HL-60 (cell line): ENCODE measurements around the gene CTNS.

Experiments used
- DNase-seq, 2 experiments: peaks; one replicate each; pipeline ENCODE4 v3.0.0-alpha.2; 2010 to 2020; ENCODE audit warnings: low read depth in 1 of 2, low spot score in 1 of 2
- H3K27ac ChIP-seq: fragments of 250-450 bp; sonication (Bioruptor Pico); replicated peaks from 2 replicates; pipeline ENCODE4 v1.5.1; 2020; ENCODE audit warnings: mild to moderate bottlenecking, moderate library complexity
- H3K27me3 ChIP-seq: fragments of 250-450 bp; sonication (Bioruptor Pico); 2 replicates; pipeline ENCODE4 v1.5.1; 2021; ENCODE audit warnings: mild to moderate bottlenecking, moderate library complexity; ENCODE audit not compliant: insufficient read depth, poor library complexity, severe bottlenecking
- H3K4me3 ChIP-seq: replicated peaks from 2 replicates; pipeline ENCODE4 v1.5.1; 2011; ENCODE audit warnings: mild to moderate bottlenecking, control low read depth, low read length; ENCODE audit not compliant: insufficient read depth
- GABPA ChIP-seq: IDR thresholded peaks from 2 replicates; pipeline ENCODE4 v1.6.1; 2012; ENCODE audit warnings: low read depth
- POLR2AphosphoS5 ChIP-seq: IDR thresholded peaks from 2 replicates; pipeline ENCODE4 v1.6.1; 2012; ENCODE audit warnings: low read depth
- SPI1 ChIP-seq: IDR thresholded peaks from 2 replicates; pipeline ENCODE4 v1.6.1; 2012; ENCODE audit warnings: low read depth, mild to moderate bottlenecking, borderline replicate concordance
- TF ChIP-seq, protein P1 (sequence below): IDR thresholded peaks from one replicate; pipeline ENCODE4 v1.5.1; 2011; ENCODE audit warnings: low read length, control low read depth, inconsistent platforms; ENCODE audit not compliant: insufficient read depth
- TF ChIP-seq, protein P2 (sequence below): IDR thresholded peaks from 2 replicates; pipeline ENCODE4 v1.6.1; 2012; ENCODE audit warnings: low read depth; ENCODE audit not compliant: insufficient replicate concordance

The CTNS gene

DNA sequence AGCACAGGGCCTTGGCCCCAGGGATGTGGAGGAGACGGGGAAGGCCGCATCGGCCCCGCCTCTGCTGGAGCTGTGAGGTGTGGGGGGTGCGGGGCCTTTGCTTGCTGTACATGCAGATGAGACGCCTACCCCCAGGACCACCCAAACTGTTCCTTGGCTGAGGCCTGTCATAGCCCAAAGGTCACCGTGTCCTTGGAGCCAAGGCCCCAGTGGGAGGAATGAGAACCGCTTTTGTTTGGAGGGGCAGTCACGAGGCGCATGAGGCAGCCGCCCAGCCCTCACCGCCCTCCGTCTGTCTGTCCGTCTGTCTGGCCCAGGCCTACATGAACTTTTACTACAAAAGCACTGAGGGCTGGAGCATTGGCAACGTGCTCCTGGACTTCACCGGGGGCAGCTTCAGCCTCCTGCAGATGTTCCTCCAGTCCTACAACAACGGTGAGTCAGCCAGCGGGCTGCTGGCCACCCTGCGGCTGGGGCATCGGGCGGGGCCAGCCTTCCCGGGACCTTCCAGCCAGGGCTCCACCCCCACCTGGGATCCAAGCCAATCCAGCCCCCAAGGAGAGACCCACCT is 23.1 kb downstream of the CTNS start:
- Histone ChIP-seq H3K27ac (no peak overlapping the region), H3K4me3 (no peak overlapping the region), H3K27me3 (no peaks in the 10 kb centered on the region)
- no peak for DNase-seq
- TF ChIP-seq SPI1 (no peak), GABPA (no peak), POLR2AphosphoS5 (no peak)
- TF ChIP-seq, protein P1, sequence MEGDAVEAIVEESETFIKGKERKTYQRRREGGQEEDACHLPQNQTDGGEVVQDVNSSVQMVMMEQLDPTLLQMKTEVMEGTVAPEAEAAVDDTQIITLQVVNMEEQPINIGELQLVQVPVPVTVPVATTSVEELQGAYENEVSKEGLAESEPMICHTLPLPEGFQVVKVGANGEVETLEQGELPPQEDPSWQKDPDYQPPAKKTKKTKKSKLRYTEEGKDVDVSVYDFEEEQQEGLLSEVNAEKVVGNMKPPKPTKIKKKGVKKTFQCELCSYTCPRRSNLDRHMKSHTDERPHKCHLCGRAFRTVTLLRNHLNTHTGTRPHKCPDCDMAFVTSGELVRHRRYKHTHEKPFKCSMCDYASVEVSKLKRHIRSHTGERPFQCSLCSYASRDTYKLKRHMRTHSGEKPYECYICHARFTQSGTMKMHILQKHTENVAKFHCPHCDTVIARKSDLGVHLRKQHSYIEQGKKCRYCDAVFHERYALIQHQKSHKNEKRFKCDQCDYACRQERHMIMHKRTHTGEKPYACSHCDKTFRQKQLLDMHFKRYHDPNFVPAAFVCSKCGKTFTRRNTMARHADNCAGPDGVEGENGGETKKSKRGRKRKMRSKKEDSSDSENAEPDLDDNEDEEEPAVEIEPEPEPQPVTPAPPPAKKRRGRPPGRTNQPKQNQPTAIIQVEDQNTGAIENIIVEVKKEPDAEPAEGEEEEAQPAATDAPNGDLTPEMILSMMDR, result no peak
- TF ChIP-seq, protein P2, sequence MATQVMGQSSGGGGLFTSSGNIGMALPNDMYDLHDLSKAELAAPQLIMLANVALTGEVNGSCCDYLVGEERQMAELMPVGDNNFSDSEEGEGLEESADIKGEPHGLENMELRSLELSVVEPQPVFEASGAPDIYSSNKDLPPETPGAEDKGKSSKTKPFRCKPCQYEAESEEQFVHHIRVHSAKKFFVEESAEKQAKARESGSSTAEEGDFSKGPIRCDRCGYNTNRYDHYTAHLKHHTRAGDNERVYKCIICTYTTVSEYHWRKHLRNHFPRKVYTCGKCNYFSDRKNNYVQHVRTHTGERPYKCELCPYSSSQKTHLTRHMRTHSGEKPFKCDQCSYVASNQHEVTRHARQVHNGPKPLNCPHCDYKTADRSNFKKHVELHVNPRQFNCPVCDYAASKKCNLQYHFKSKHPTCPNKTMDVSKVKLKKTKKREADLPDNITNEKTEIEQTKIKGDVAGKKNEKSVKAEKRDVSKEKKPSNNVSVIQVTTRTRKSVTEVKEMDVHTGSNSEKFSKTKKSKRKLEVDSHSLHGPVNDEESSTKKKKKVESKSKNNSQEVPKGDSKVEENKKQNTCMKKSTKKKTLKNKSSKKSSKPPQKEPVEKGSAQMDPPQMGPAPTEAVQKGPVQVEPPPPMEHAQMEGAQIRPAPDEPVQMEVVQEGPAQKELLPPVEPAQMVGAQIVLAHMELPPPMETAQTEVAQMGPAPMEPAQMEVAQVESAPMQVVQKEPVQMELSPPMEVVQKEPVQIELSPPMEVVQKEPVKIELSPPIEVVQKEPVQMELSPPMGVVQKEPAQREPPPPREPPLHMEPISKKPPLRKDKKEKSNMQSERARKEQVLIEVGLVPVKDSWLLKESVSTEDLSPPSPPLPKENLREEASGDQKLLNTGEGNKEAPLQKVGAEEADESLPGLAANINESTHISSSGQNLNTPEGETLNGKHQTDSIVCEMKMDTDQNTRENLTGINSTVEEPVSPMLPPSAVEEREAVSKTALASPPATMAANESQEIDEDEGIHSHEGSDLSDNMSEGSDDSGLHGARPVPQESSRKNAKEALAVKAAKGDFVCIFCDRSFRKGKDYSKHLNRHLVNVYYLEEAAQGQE, result no peak

DNA sequence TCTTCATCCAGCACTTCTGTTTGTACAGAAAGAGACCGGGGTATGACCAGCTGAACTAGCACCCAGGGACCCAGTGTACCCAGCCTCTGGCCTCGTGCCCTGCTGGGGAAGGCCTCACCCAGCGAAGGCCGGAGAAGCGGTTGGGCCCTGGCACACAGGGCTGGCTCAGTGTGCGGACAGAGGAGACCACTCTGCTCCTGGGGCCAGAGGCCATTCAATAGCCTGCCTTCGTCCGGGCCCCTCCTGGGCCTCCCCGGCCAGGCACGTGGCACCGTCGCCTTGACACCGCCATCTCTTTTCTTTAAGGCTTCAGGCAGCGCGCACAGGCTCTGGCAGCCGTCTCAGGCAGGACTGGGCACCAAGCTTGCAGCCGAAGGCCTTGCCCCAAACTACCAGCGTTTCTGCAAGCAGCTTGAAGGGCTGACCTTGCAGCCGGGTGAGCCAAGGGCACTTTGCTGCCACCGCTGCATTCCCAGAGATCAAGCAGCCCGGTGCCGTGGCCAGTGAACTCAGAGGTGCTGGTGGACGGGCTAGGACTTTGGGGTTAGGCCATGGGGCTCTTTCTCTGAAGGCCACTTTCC is 23.8 kb downstream of the CTNS start:
- no peak for DNase-seq
- TF ChIP-seq POLR2AphosphoS5 (no peak), SPI1 (no peak), GABPA (no peak)
- TF ChIP-seq, protein P2, result no peak
- TF ChIP-seq, protein P1, result no peak
- H3K27me3 ChIP-seq, result no peaks in the 10 kb centered on the region
- H3K27ac ChIP-seq, result no peak overlapping the region
- H3K4me3 ChIP-seq, result no peak overlapping the region

DNA sequence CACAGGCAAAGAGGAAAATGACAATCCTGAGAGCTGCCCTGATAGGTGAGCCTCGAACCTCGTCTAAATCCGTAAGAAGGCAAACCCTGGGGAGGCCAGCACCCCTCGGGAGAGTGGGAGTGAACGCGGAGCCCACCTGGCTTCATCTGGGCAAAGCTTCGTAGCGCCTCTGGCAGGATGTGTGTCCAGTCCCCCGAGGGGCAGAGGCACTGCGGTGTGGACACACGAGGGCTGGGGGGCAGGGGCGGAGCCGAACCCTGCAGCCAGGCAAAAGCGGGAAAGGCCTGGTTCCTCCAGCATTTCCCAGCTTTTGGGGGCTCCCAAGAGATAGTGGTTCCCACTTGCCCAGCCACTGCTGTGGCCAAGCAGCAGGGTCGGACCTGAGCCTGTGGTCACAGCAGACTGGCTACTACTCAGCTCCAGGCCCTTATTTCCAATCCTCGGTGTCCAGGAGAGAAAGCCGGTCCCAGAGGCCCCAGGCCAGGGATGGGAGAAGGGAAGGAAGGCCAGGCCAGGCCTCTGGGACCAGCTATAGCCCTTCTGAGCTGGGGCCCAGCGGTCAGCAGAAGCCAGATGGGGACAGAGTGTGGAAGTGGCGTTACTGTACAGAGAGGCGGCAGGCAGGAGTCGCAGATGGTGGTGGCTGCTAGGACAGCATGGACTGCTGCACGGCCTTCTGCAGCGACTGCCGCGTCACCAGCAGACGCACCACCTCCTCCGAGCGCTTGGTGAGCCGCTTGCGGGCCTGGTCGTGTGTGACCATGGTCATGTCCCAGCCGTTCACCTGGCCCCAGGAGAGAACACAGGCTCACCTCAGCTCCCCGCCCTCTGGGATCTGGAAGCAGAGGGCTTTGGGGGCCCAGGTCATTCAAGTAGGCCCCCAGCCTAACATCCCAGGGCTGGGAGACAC is 26.8 kb downstream of the CTNS start:
- Histone ChIP-seq H3K27me3 (no peaks in the 10 kb centered on the region), H3K4me3 (no peak overlapping the region), H3K27ac (no peak overlapping the region)
- TF ChIP-seq, protein P2, result no peak
- no peak for TF ChIP-seq POLR2AphosphoS5
- TF ChIP-seq SPI1, result no peak
- TF ChIP-seq GABPA, result no peak
- TF ChIP-seq, protein P1, result no peak
- DNase-seq, result no peak
